ENCODE measurements around the gene ZCCHC14.

ZCCHC14 gene

DNA sequence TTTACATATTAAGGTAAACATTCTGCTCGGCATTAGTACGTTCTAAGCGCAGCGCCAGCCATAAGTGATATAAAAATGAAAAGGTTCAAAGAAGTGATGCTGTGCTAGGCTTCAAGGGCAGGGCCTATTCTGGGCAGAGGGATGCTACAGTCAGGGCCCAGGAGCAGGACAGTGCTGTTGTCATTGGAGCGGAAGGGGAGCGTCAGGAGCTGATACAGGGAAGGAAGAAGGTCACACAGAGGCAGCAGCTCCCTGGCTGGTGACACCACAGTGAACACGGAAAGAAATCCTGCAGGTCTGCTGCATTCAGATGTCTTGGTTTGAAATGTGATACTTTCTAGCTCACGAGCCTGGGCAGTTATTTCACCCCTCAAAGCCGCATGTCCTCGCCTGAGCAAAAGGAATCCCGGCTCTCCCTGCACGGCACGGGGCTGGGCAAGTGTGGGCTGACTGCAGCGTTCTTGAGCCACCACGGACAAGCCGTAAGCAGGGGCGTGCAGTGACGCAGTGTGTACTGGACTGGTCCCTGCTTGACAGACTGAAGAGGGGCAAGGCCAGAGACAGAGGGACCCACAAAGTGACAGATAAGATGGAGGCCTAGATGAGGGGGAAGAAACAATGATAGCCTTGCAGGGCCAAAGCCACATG lies 41.1 kb downstream of the ZCCHC14 start:
- no peak for DNase-seq

DNA sequence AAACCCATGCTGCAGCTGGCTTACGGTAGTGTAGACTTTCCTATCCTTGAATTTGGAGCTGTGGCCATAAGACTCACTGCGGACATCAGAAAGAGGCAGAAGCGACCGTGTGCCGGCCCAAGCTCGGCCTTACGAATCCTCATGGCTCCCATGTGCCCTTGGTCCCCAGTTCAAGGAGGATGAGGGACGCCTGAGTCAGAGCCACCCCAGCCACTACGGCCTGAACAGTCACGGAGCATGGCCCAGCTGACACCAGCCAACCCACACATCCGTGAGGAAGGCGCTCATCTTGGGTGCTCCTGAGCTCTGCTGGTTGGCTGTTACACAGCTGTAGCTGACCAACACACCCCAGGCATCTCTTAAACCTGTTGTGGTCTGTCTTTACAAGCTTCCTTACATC lies 44.0 kb downstream of the ZCCHC14 start:
- no peak for DNase-seq

DNA sequence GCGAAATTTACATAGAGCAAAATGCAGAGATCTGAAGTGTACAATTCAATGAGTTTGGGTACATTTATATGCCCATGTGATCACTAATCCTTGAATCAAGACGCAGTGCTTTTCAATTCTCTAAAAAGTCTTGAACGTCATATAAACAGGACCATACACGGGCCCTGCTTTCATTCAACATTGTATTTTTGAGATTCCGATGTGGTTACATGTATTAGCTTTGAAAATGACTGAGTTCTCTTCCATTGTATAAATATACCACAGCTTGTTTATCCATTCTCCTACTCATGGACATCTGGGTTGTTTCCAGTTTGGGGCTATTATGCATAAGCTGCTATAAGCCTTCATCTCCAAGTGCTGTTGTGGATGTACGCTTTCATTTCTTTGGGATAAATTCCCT lies 45.5 kb downstream of the ZCCHC14 start:
- no peak for DNase-seq

DNA sequence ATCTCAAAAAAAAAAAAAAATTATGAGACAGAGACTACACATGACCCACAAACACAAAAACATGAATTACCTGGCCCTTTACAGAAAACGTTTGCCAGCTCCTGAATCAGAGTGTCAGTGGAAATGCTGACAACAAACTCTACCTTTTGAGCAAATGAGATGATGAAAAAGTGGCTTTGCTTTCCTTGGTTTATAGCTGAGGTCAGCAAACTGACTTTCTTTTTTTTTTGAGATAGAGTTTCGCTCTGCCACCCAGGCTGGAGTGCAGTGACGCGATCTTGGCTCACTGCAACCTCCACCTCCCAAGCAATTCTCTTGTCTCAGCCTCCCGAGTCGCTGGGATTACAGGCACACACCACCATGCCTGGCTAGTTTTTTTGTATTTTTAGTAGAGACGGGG lies 46.3 kb downstream of the ZCCHC14 start:
- no peak for DNase-seq

DNA sequence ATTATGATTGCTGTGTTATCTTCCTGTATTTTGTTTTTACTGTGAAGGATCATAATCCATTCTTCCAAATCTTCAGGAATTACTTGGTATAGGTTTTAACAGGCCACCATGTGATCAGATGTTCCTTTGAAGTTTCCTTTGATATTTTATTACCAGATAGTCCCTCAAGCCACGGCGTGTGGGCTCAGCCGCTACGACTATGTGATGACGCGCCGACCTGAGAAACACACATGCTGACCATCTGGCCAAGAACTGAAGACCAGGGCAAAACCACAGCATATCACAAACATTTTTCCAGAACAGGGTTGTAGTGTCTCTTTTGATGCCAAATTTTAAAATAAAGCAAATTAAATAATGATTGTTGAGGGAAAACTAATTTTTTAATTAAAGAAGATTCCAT lies 47.3 kb downstream of the ZCCHC14 start:
- DNase-seq: no peak

DNA sequence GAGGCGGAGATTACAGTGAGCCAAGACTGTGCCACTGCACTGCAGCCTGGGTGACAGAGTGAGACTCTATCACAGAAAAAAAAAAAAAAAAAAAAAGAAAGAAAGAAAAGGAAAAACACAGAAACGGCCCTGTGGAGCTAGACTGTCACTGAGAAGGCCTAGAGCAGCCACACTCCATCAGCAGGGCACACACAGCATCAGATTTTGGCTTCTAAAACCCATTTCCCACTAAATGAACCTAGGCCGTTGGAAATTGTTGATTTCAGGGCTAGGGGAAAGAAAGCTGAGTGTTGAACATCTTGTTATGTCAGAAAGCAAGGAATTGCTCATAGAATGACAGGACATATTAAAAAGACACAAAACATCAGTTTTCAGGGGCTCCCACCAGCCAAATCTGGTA lies 48.9 kb downstream of the ZCCHC14 start:
- no peak for DNase-seq

GRCh38 chr16:87443016-87443415 lies 49.8 kb downstream of the ZCCHC14 start:
- DNase-seq: no peak

- no peak for DNase-seq
Measured at GRCh38 chr16:87442581-87442966, 50.2 kb downstream of the ZCCHC14 start.

- no peak for DNase-seq
Measured at GRCh38 chr16:87441886-87442580, 50.8 kb downstream of the ZCCHC14 start.

DNA sequence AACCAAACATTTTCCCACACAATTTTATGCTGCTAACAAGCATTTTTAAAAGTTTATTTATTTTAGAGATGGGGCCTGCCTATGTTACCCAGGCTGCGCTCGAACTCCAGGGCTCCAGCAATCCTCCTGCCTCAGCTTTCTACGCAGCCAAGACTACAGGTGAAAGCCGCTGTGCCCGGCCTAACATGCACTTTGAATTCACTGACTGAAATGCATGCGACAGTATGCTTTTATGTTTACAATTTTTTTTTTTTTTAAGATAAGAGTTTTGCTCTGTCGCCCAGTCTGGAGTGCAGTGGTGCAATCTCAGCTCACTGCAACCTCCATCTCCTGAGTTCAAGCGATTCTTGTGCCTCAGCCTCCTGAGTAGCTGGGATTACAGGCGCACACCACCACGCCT lies 52.9 kb downstream of the ZCCHC14 start:
- no peak for DNase-seq

DNA sequence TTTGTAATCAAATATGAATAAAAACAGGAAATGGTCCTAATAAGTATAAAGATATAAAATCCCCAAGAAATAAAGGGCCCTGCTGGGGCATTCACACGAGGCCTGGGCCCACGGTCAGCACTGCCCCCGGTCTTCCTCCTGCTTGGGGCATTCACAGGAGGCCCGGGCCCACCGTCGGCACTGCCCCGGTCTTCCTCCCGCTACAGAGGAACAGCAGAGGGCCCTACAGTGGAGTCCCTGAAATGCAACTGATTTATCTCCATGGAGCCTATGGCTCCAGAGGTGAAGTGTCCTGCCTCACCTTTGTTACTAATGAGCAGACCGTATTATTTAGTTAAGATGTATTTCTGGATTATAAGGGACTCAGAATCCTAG lies 54.2 kb downstream of the ZCCHC14 start:
- DNase-seq: no peak

- DNase-seq: no peak
Measured at GRCh38 chr16:87437911-87438610, 54.8 kb downstream of the ZCCHC14 start.

- no peak for DNase-seq
Measured at GRCh38 chr16:87437327-87437726, 55.5 kb downstream of the ZCCHC14 start.

DNA sequence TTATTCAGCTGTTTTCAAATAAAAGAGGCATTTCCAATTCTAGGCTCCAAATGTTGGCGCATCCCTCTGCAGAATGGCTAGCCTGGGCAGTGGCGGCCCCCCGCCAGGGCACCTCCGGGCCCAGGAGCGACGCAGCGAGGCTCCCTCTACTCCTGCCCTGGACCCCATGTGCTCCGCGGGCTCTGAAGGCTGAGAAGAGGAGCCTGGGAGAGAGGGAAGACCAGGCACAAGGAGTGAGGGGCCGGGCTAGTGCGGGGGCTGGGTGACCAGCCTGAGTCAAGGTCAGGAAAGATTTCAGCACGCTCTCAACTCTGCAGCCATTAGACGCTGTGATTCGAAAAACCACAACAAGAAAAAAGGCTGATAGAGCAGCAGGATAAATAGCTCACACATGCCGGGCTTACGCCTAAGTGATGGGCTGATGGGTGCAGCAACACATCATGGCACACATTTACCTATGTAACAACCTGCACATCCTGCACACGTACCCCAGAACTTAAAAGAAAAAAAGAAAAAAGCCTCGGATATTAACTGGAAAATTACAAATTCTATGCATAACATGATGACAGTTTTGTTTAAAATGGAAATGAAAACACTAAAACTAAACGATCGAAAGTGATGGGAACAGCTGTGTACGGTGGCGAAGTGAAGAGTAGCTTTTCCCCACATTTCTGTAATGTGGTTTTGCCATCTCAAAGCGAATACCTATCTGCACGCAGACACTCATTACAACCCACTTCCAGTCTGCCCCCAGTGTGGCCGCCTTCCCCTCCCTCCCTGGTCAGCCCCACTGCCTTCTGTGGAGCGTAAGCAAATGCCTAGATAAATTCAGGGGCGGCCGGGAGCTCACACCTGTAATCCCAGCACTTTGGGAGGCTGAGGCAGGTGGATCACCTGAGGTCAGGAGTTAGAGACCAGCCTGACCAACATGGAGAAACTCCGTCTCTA lies 56.3 kb downstream of the ZCCHC14 start:
- no peak for DNase-seq

DNA sequence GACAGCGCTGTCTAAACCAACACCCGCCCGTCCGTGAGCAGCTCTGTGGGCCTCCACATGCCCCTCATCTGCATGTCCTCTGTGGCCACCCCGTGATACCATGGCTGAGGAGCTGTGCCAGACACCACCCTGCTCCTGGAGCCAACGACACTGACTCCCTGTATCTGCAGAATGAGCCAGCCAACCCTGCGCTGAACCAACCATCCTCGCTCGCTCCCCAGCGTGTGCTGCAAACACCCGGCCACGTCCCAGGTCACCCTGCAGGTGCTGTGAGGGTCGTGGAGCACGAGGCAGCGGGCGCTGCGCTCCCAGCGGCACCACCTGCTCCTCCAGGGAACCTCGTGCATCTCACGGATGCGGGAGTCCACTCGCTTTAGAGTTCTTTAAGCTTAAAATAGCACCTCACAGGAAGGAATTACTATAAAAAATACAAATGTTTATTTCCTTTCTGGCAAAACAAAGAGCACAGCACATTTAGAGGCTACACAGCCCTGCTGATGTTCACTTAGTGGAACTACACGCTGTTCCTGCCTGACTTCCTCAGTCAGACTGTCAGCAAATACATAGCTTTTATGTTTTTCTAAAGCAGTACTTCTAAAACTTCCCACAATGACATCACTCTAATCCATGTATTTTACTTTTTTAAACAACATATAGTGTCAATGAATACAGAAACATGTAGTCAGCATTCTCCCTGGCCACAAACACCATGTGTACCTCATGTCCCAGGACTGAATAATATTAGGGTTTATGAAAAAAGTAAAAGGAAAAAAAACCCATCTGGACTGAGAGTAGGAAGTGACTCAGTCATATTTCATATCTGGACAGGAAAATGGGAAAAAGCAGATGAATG lies 57.2 kb downstream of the ZCCHC14 start:
- DNase-seq: no peak

DNA sequence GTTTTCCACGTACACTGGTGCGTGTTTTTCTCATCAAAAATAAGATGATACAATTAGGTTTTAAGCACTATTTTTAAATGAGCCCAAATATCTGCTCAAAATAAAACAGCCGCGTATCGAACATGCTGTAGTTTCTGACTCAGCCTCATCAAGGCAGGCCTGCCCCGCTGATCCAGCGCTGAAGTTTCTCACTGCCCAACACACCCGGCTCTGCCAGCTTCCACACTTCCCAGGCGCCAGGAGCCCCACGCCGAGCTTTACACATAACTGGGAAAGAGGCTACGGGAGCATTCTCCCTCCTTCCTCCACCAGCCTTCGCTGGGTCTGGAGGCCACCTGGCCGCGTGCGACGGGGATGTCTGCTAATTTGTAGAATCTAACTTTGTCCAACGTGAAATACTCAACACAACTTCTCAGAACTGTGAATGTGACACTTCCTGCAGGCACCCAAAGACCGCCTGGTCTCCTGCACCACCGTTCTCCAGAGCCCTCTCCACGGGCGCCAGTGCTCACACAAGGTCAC lies 58.6 kb downstream of the ZCCHC14 start:
- DNase-seq: no peak

DNA sequence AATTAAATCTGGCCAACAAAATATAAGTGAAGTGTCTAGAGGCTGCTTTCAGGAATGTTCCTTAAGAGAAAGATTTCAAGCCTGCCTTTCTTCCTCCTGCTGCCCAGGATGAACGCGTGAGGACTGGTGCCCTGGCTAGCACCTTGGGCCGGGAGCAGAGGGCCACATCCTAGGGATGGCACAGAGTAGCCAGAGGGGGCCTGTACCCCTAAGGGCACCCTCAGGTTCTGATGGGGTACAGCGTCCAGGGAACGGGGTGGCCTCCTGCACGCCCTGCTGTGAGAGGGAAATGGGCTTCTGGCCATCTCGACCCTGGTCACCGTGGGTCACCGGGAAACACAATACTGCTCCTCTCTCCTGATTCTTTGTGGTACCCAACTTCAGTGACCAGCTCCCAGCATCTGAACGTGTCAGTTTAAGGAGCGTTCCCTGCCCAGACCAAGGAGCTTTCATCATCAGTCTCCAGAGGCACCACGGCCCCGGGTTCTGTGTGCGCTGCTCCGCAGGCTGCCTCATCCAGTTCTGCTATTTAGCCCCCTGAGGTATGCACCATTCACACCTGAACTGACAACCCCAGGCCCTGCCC lies 60.4 kb downstream of the ZCCHC14 start:
- no peak for DNase-seq

GRCh38 chr16:87431926-87432325 lies 60.9 kb downstream of the ZCCHC14 start:
- DNase-seq: no peak

DNA sequence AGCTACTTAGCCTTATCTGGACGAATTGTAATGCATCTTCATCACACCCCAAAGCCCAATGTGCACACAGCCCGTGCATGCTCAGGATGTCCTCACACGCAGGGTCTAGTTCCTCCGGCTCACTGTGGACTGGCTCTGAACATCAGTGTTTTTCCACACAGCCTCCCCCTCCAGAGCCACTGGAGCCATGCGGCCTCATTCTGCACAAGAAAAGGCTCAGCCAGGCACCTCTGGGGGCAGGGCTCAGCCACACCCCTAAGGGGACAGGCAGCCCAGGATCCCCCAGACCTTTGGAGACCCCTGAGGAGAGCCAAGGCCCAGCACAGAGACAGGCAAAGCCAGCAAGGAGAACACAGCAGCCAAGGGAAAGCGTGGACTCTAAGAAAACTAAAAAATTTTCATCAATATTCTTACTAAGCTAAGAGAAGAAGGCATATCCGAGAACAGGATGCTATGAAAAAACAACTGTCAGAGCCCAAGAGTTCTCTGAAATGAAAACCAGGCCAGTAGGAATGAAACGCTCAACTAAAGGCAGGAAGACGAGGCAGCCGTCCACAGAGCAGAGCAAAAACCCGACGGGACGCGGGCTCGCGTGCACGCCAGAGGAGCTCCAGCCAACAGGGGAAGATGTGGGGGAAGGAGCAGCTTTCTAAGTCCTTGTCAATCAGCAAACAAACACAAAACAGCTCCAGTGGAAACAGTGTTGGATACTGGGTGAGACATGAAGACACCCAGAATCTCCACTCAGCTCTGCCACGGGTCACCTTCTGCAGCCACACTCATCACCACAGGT lies 66.2 kb downstream of the ZCCHC14 start:
- no peak for DNase-seq

DNA sequence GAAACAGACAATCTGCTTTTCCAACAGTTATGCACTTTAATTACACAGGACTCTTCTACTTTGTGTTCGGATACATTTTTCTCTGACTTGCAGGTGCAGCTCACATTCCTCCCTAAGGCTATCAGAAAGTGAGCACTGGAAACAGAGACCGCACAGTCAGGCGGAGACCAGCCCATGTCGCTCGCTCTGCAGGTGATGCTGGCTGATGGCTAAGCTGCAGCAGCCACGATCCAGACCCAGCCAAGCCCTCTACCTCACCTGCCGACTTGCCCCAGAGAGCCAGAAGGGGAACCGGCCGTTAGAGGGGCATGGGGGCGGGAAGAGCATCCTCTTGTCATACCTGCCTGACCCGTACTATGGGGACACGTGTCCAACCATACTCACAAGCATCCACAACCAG lies 66.9 kb downstream of the ZCCHC14 start:
- DNase-seq: no peak

GRCh38 chr16:87424266-87424665 lies 68.6 kb downstream of the ZCCHC14 start:
- no peak for DNase-seq
